Measurements from ENCODE around the gene LYSMD1. TPM values are rescaled to one million over a fixed set of nuclear protein-coding genes. Genes with fewer than 3 reads are reported as not detected.

LYSMD1 gene
- total RNA-seq, 4 donors from 2014 or later, result 4.6 to 8.8 (median 5.9) TPM

Other genes with a start within 250 kb of the LYSMD1 start
- 10 to 100 TPM; 20.5 to 39.5 (median 25.3) TPM for gene SETDB1, start 239.5 kb downstream of the LYSMD1 start, total RNA-seq
- 10 to 100 TPM; 18.2 to 72.7 (median 45.4) TPM for gene CERS2, start 191.1 kb downstream of the LYSMD1 start, total RNA-seq
- 1 to 10 TPM; 1.2 to 7.8 (median 4.4) TPM for gene ANXA9, start 183.6 kb downstream of the LYSMD1 start, total RNA-seq
- 10 to 100 TPM; 25.4 to 52.5 (median 37.1) TPM for gene MINDY1, start 159.0 kb downstream of the LYSMD1 start, total RNA-seq
- gene PRUNE1, start 157.5 kb downstream of the LYSMD1 start, total RNA-seq, result 10 to 100 TPM in 3 of 4 donors, 1 to 10 TPM in 1; 8.9 to 21.0 (median 15.9) TPM
- gene BNIPL, start 129.3 kb downstream of the LYSMD1 start, total RNA-seq, result 100 to 1,000 TPM in 1 of 4 donors, 10 to 100 TPM in 3; 52.7 to 168 (median 96.1) TPM
- 1 to 10 TPM in 3 of 4 donors, under 1 TPM in 1; 0.23 to 3.2 (median 2.3) TPM for gene C1orf56, start 118.2 kb downstream of the LYSMD1 start, total RNA-seq
- gene CDC42SE1, start 106.3 kb downstream of the LYSMD1 start, total RNA-seq, result 100 to 1,000 TPM in 3 of 4 donors, 10 to 100 TPM in 1; 86.7 to 128 (median 115) TPM
- gene MLLT11, start 105.5 kb downstream of the LYSMD1 start, total RNA-seq, result 1 to 10 TPM in 2 of 4 donors, under 1 TPM in 2; 0.38 to 1.6 (median 0.92) TPM
- 10 to 100 TPM in 3 of 4 donors, 1 to 10 TPM in 1; 7.1 to 15.8 (median 11.0) TPM for gene GABPB2, start 95.1 kb downstream of the LYSMD1 start, total RNA-seq
- 1 to 10 TPM in 3 of 4 donors, under 1 TPM in 1; 0.91 to 3.8 (median 2.0) TPM for gene SEMA6C, start 19.3 kb downstream of the LYSMD1 start, total RNA-seq
- gene TNFAIP8L2, start 9.3 kb downstream of the LYSMD1 start, total RNA-seq, result 1 to 10 TPM in 2 of 4 donors, not detected in 2; 2.3 to 5.7 TPM
- gene SCNM1, start 242 bp upstream of the LYSMD1 start, total RNA-seq, result 10 to 100 TPM; 15.2 to 29.8 (median 18.5) TPM
- not detected for gene TMOD4, start 10.1 kb upstream of the LYSMD1 start, total RNA-seq
- gene VPS72, start 24.3 kb upstream of the LYSMD1 start, total RNA-seq, result 10 to 100 TPM; 17.2 to 38.3 (median 29.7) TPM
- gene PIP5K1A, start 32.6 kb upstream of the LYSMD1 start, total RNA-seq, result 10 to 100 TPM; 21.5 to 49.2 (median 36.6) TPM
- gene PSMD4, start 88.8 kb upstream of the LYSMD1 start, total RNA-seq, result 100 to 1,000 TPM in 3 of 4 donors, 10 to 100 TPM in 1; 78.2 to 117 (median 109) TPM
- 10 to 100 TPM; 16.5 to 28.5 (median 18.3) TPM for gene ZNF687, start 116.4 kb upstream of the LYSMD1 start, total RNA-seq
- gene PI4KB, start 161.5 kb upstream of the LYSMD1 start, total RNA-seq, result 10 to 100 TPM; 34.0 to 63.4 (median 56.0) TPM
- 10 to 100 TPM; 13.2 to 59.6 (median 24.5) TPM for gene RFX5, start 181.3 kb upstream of the LYSMD1 start, total RNA-seq
- gene SELENBP1, start 206.8 kb upstream of the LYSMD1 start, total RNA-seq, result 10 to 100 TPM in 3 of 4 donors, 1 to 10 TPM in 1; 6.3 to 38.3 (median 28.3) TPM
- gene PSMB4, start 233.7 kb upstream of the LYSMD1 start, total RNA-seq, result 100 to 1,000 TPM; 114 to 203 (median 186) TPM